ENCODE results near the gene UST.
"Not testable (repeated sequence)": the region's sequence is repeated elsewhere in the genome, so short reads cannot be mapped to it uniquely, and the experiment has no call there.

Gene UST

GRCh38 chr6:148956163-148956562 lies 209.3 kb downstream of the UST start:
- DNase-seq, result not testable (repeated sequence)

- no peak for DNase-seq
Observed at GRCh38 chr6:148957752-148958151, 210.9 kb downstream of the UST start.

- DNase-seq, result no peak
Observed at GRCh38 chr6:148959008-148959407, 212.2 kb downstream of the UST start.

- DNase-seq, result no peak
Observed at GRCh38 chr6:148959501-148959900, 212.7 kb downstream of the UST start.

- no peak for DNase-seq
Observed at GRCh38 chr6:148962854-148963515, 216.2 kb downstream of the UST start.

GRCh38 chr6:148963738-148964137 lies 216.9 kb downstream of the UST start:
- no peak for DNase-seq

- no peak for DNase-seq
Observed at GRCh38 chr6:148964467-148964866, 217.6 kb downstream of the UST start.

- no peak for DNase-seq
Observed at GRCh38 chr6:148965287-148965686, 218.5 kb downstream of the UST start.

- no peak for DNase-seq
Observed at GRCh38 chr6:148967011-148967520, 220.2 kb downstream of the UST start.

- no peak for DNase-seq
Observed at GRCh38 chr6:148967541-148967956, 220.7 kb downstream of the UST start.

GRCh38 chr6:148968771-148969602 lies 222.2 kb downstream of the UST start:
- no peak for DNase-seq

GRCh38 chr6:148969603-148970061 lies 222.8 kb downstream of the UST start:
- DNase-seq, result no peak

GRCh38 chr6:148971031-148971927 lies 224.4 kb downstream of the UST start:
- no peak for DNase-seq

GRCh38 chr6:148972481-148972880 lies 225.7 kb downstream of the UST start:
- DNase-seq, result no peak

GRCh38 chr6:148973538-148974208 lies 226.8 kb downstream of the UST start:
- DNase-seq, result no peak

GRCh38 chr6:148974351-148974750 lies 227.5 kb downstream of the UST start:
- DNase-seq, result no peak

GRCh38 chr6:148978298-148978697 lies 231.5 kb downstream of the UST start:
- not testable (repeated sequence) for DNase-seq

- DNase-seq, result no peak
Observed at GRCh38 chr6:148979014-148979901, 232.4 kb downstream of the UST start.

- no peak for DNase-seq
Observed at GRCh38 chr6:148980234-148980633, 233.4 kb downstream of the UST start.

- no peak for DNase-seq
Observed at GRCh38 chr6:148981515-148981914, 234.7 kb downstream of the UST start.

- no peak for DNase-seq
Observed at GRCh38 chr6:148983101-148983761, 236.4 kb downstream of the UST start.

All from SIG-M5 (cell line).